GM12892 (cell line): ENCODE measurements around the gene MTOR.

Experiments used
- POLR2A ChIP-seq: IDR thresholded peaks from 2 replicates; pipeline ENCODE4 v1.6.1; 2011; ENCODE audit warnings: low read depth, low read length, control low read depth
- POLR2AphosphoS5 ChIP-seq: IDR thresholded peaks from 2 replicates; pipeline ENCODE4 v1.6.1; 2011; ENCODE audit warnings: low read depth, low read length, control low read depth
- TAF1 ChIP-seq: IDR thresholded peaks from 2 replicates; pipeline ENCODE4 v1.6.1; 2011; ENCODE audit warnings: low read depth, mild to moderate bottlenecking, control low read depth, low read length, borderline replicate concordance

DNA sequence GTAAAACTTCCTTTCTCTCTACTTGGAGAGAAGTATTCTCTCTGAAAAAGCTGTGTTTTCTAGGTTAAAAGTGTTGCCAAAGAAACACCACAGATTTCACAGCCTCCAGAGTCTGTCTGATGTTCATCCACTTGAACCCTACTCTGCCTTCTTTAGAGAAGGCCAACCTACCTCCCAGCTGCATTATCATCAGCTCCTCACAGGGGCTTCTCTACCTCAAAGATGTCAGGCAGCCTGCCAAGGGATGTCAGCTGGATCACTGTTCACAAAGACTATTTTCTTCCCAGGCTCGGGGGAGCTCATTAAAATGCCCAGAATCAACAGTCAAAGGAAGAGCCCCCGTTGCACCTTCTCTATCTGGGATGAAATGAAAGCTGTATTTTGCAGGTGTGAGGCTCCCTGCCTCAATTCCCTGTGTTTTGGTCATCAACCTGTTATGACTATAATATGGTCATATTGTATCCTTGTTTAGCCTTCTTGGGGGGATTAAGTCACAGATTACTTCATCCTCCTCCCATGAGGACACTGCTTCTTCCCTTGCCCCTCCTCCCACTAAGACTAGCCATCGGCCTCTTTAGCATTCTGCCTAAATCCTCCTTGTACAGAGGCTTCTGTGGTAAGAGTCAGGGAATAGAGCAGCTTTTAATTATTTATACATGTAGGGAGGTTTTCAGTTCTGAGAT is 47.5 kb downstream of the MTOR start:
- TF ChIP-seq TAF1 (no peak), POLR2AphosphoS5 (no peak), POLR2A (no peak)
